Hepatic stellate cell (primary cell): ENCODE results near the gene PRSS35.
"Not testable (repeated sequence)": the region's sequence is repeated elsewhere in the genome, so short reads cannot be mapped to it uniquely, and the experiment has no call there.

Source experiments
- DNase-seq: peaks from one replicate; pipeline ENCODE4 v3.0.0; 2011; ENCODE audit warnings: low spot score

The PRSS35 gene

GRCh38 chr6:83517500-83517899 is 5.2 kb downstream of the PRSS35 start:
- DNase-seq, result no peak

GRCh38 chr6:83518816-83519480 is 6.6 kb downstream of the PRSS35 start:
- DNase-seq, result peak; percentile 42

- DNase-seq, result no peak
Observed at GRCh38 chr6:83536034-83536646, 23.8 kb downstream of the PRSS35 start.

GRCh38 chr6:83536647-83537589 is 24.6 kb downstream of the PRSS35 start:
- no peak for DNase-seq

- no peak for DNase-seq
Observed at GRCh38 chr6:83539678-83540077, 27.3 kb downstream of the PRSS35 start.

- no peak for DNase-seq
Observed at GRCh38 chr6:83546636-83547035, 34.3 kb downstream of the PRSS35 start.

GRCh38 chr6:83550482-83550881 is 38.1 kb downstream of the PRSS35 start:
- not testable (repeated sequence) for DNase-seq

- not testable (repeated sequence) for DNase-seq
Observed at GRCh38 chr6:83551748-83552147, 39.4 kb downstream of the PRSS35 start.

- no peak for DNase-seq
Observed at GRCh38 chr6:83556871-83557270, 44.5 kb downstream of the PRSS35 start.

GRCh38 chr6:83558975-83559374 is 46.6 kb downstream of the PRSS35 start:
- DNase-seq, result no peak

GRCh38 chr6:83571663-83572185 is 59.4 kb downstream of the PRSS35 start:
- DNase-seq, result not testable (repeated sequence)

- no peak for DNase-seq
Observed at GRCh38 chr6:83574783-83575182, 62.4 kb downstream of the PRSS35 start.
